HG03103 (cell line): Measurements from ENCODE around the gene OR2A2.

Source experiments
- ATAC-seq: cut with Tn5 transposase; IDR thresholded peaks from one replicate; pipeline ENCODE4 v1.9.1; 2021; ENCODE audit warnings: low read depth; ENCODE audit not compliant: unreplicated experiment

Gene OR2A2

GRCh38 chr7:144134116-144134515 lies 24.7 kb downstream of the OR2A2 start:
- no peak for ATAC-seq

DNA sequence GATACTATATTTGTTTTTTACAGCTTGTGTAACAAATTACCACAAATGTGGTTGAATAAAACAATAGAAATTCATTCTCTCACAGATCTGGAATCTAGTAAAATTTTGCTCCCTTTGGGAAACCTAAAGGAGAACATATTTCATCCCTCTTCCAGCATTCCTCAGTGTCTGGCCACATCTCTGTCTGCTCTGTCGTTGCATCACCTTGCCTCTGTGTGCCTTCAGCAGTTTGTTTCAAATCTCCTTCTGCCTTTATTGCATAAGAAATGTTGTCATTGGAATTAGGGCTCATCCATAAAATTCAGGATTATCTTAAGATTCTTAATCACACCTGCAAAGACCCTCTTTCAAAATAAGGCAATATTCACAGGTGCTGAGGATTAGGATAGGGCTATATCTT lies 28.1 kb downstream of the OR2A2 start:
- ATAC-seq, result no peak

GRCh38 chr7:144142187-144142586 lies 32.8 kb downstream of the OR2A2 start:
- no peak for ATAC-seq

DNA sequence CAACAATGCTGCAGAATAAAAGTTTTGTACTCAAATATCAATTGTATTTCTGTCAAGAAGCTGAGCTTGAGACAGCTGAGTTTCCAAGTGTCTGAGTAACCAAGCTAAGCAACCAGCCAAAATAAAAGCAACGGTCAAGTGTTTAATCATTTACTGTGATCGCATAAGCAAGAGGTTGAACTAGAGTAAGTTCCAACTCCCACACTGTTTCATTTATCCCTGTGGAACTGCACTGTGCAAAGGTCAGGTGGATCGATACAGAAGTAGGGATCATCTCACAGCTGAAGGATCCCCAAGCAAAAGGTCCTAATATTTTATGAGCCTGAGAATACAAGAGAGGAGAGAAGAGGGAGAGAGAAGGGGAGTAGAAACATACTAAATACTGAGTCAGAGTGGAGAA lies 35.0 kb downstream of the OR2A2 start:
- ATAC-seq, result no peak

- ATAC-seq, result no peak
Observed at GRCh38 chr7:144148224-144148827, 38.9 kb downstream of the OR2A2 start.

- no peak for ATAC-seq
Observed at GRCh38 chr7:144158861-144159260, 49.5 kb downstream of the OR2A2 start.
